Renal pelvis (tissue), 12 donors: Measurements from ENCODE around the gene GIN1. TPM values are rescaled to one million over a fixed set of nuclear protein-coding genes. Genes with fewer than 3 reads are reported as not detected.
A peak's percentile ranks its signal among the peaks of the same experiment; 100 is the strongest.
"Not testable (repeated sequence)": the region's sequence is repeated elsewhere in the genome, so short reads cannot be mapped to it uniquely, and the experiment has no call there.

Experiments
- DNase-seq: peaks from one replicate; pipeline ENCODE4 v3.0.0-alpha.2; 2013
- long read RNA-seq, 16 experiments: transcript quantifications; one replicate each; lab custom pipeline, GENCODE V29; 2026
- polyA plus RNA-seq, 3 donors: library from polyadenylated mRNA; unstranded; fragments of 120-200 nt; gene quantifications; one replicate each; pipeline ENCODE4 v1.2.1, GENCODE V29; 2013; ENCODE audit not compliant: insufficient read length in 3 of 3

Gene GIN1, protein sequence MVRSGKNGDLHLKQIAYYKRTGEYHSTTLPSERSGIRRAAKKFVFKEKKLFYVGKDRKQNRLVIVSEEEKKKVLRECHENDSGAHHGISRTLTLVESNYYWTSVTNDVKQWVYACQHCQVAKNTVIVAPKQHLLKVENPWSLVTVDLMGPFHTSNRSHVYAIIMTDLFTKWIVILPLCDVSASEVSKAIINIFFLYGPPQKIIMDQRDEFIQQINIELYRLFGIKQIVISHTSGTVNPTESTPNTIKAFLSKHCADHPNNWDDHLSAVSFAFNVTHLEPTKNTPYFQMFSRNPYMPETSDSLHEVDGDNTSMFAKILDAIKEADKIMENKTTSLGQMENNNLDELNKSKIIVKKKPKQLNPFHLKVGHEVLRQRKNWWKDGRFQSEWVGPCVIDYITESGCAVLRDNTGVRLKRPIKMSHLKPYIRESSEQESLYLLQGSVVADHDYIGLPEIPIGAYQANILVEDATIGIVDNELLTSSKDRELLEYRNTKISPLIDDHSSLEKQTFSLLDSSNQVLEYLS
- 10 to 100 TPM; 10.4 to 14.2 (median 12.0) TPM for polyA plus RNA-seq
- long read RNA-seq, donor 1, partial matches to known transcripts = 0 of 3 reads
- long read RNA-seq, donor 1, other reads (novel, unspliced or antisense) = 0 of 3 reads
- long read RNA-seq, donor 2, partial matches to known transcripts = 0 of 3 reads
- long read RNA-seq, donor 2, other reads (novel, unspliced or antisense) = 0 of 3 reads
- long read RNA-seq, donor 3, partial matches to known transcripts = 0 of 1 reads
- long read RNA-seq, donor 3, other reads (novel, unspliced or antisense) = 0 of 1 reads
- long read RNA-seq, donor 4, partial matches to known transcripts = 0 of 2 reads
- long read RNA-seq, donor 4, other reads (novel, unspliced or antisense) = 0 of 2 reads
- long read RNA-seq, donor 5, partial matches to known transcripts = 0 of 1 reads
- long read RNA-seq, donor 5, other reads (novel, unspliced or antisense) = 0 of 1 reads
- long read RNA-seq, donor 6, partial matches to known transcripts = 0 of 1 reads
- long read RNA-seq, donor 6, other reads (novel, unspliced or antisense) = 0 of 1 reads
- long read RNA-seq, donor 7 = 0 reads
- long read RNA-seq, donor 8 = 0 reads
- long read RNA-seq, donor 9, partial matches to known transcripts = 11 of 13 reads
- long read RNA-seq, donor 9, other reads (novel, unspliced or antisense) = 0 of 13 reads
- long read RNA-seq, donor 10, partial matches to known transcripts = 0 of 3 reads
- long read RNA-seq, donor 10, other reads (novel, unspliced or antisense) = 0 of 3 reads
- long read RNA-seq, donor 11 = 0 reads
- long read RNA-seq, donor 12, partial matches to known transcripts = 71 of 89 reads
- long read RNA-seq, donor 12, other reads (novel, unspliced or antisense) = 15 of 89 reads
- long read RNA-seq, donor 13, partial matches to known transcripts = 5 of 5 reads
- long read RNA-seq, donor 13, other reads (novel, unspliced or antisense) = 0 of 5 reads
- long read RNA-seq, donor 14, partial matches to known transcripts = 0 of 5 reads
- long read RNA-seq, donor 14, other reads (novel, unspliced or antisense) = 0 of 5 reads
- long read RNA-seq, donor 15, partial matches to known transcripts = 166 of 170 reads
- long read RNA-seq, donor 15, other reads (novel, unspliced or antisense) = 0 of 170 reads
- long read RNA-seq, donor 16, partial matches to known transcripts = 0 of 2 reads
- long read RNA-seq, donor 16, other reads (novel, unspliced or antisense) = 0 of 2 reads

GRCh38 chr5:103119765-103120606, at the start of gene GIN1, which contains the start of gene PPIP5K2:
Gene GIN1 (minus strand): TSS chr5:103120138. CDS start chr5:103108707, 11,431 bp downstream.
Gene PPIP5K2 (plus strand): TSS chr5:103120301. CDS start chr5:103129590, 9,289 bp downstream.
- DNase-seq = peak; percentile 98

DNA sequence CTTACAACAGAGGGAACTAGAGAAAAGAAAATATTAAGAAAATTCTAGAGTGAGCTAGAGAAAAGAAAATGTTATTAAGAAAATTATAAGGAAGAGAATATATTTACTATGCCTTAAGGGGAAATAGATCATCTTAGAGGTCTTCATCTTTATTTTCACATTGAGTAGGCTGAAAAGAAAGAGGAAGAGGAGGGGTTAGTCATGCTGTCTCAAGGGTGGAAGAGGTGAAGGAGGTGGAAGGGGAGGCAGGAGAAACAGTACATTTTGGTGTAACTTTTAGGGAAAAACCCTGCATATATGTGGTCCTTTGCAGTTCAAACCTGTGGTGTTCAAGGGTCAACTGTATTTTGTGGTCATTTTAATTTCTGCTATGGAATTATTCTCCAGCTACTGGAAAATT, 46.8 kb upstream of the GIN1 start:
- DNase-seq = no peak

- DNase-seq = no peak
Observed at GRCh38 chr5:103151156-103151555, 31.2 kb upstream of the GIN1 start.

DNA sequence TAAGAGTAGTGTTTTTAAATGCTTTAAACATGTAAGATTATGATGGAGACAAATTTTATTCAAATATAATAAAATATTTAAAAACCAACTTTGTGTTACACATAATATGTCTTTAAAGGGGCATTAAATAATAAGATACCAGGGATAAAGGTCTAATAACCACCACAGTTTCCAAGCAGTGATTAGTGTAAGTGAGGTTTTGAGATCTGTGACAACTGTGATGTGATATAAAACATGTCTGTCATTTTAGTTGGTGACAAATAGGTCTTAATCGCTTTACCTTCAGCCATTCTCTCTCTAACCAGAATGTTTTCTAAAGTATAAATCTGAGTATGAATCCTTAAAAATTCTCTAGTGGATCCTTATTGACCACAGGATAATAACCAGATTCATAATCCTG, 28.3 kb upstream of the GIN1 start:
- DNase-seq = no peak

GRCh38 chr5:103145196-103145595, 25.3 kb upstream of the GIN1 start:
- DNase-seq = no peak

- DNase-seq = not testable (repeated sequence)
Observed at GRCh38 chr5:103142132-103142531, 22.2 kb upstream of the GIN1 start.

- peak; percentile 60 for DNase-seq
Observed at GRCh38 chr5:103139264-103139865, 19.4 kb upstream of the GIN1 start.

- no peak for DNase-seq
Observed at GRCh38 chr5:103138202-103138690, 18.3 kb upstream of the GIN1 start.

GRCh38 chr5:103135461-103135860, 15.5 kb upstream of the GIN1 start:
- no peak for DNase-seq

DNA sequence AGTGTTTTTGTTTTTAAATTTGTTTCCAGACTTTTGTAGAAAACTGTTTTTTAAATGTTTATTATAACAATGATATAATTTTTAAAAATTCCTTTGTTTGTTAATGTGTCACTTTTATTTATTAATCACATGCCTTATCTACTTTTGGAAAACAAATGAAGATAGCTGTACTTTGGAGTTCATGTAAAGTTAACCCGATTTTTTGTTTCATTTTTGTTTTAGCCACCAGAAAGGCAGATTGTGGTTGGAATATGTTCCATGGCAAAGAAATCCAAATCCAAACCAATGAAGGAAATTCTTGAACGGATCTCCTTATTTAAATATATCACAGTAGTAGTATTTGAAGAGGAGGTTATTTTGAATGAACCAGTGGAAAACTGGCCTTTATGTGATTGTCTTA, 13.3 kb upstream of the GIN1 start:
- DNase-seq = no peak

DNA sequence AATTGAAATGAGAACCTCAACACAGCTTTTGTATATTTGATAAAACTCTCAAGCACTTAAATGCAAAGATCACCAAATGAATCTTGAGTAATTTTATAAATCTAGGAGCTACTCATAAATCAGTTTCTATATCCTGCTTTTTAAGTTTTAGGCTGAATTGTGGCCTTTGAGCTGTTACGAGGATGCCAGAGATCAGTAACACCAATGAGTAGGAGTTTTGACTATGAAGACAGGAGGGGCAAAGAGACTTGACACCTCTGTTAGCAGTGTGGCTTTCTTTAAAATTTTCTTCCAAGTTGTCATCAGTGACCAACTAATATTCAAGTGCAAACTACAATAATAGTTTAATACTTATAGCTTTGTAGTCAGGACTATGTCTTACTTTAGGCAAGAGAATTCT, 12.7 kb upstream of the GIN1 start:
- no peak for DNase-seq

GRCh38 chr5:103128202-103128601, 8.3 kb upstream of the GIN1 start:
- no peak for DNase-seq

- no peak for DNase-seq
Observed at GRCh38 chr5:103127292-103127817, 7.4 kb upstream of the GIN1 start.

DNA sequence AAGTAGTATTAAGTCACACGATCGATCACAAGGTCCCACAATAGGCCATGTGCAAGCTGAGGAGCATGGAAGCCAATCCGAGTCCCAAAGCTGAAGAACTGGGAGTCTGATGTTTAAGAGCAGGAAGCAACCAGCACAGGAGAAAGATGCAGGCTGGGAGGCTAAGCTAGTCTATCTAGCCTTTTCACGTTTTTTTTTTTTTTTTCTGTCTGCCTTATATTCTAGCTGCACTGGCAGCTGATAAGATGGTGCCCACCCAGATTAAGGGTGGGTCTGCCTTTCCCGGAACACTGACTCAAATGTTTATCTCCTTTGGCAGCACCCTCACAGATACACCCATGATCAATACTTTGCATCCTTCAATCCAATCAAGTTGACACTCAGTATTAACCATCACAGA, 6.6 kb upstream of the GIN1 start:
- DNase-seq = no peak

DNA sequence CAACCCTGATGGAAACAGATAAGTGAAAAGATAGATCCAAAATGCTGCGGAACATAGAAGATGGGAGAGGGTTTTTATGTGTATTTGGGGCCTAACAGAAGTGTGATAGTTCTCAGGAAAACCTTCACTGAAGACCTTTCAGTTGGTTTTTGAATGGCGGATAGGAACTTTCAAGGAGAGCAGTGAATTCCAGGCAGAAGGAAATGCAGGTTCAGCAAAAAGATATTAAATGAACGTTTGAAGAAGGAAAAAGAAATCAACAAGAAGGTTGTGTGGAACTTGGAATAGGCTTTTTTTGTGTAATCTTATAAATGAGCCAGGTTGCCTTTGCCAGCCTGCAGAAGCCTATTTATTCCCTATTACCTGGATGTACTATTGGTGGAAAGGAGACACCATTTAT, 2.3 kb upstream of the GIN1 start:
- no peak for DNase-seq

DNA sequence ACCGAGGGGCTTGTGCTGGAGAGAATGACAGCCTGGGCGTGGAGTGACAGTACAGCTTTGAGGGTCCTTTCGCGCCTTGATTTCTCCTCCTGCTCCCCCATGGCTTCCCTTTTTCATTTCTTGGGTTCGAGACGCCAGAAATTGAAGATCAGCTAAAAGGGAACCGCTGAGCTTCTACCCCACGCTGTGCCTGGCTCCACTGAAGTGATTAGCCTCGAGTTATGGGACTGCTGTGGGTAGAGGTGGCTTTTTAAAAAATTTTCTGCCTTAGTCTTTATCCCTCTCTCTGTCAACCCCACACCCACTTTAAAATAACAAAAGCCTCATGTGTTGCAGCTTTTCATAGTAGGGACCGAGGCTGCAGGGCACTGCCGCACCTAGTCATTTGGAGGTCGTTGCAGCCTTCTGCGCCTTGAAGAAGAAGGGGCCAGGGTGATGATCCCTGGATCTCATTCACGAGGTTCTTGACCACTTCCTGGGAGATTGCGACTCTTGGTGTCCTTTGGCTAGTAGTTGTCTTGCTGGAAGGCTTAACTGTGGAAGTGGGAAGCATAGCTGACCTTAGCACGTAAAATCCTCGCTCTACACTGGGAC, 766 bp upstream of the GIN1 start:
- peak; percentile 4 for DNase-seq

GRCh38 chr5:103119070-103119764, 721 bp downstream of the GIN1 start:
- peak; percentile 33 for DNase-seq

- no peak for DNase-seq
Observed at GRCh38 chr5:103117471-103117991, 2.4 kb downstream of the GIN1 start.
